Mesothelial cell of epicardium (in vitro differentiated cells): Measurements from ENCODE around the gene LRRC75A. TPM values are rescaled to one million over a fixed set of nuclear protein-coding genes. Genes with fewer than 3 reads are reported as not detected.

Source experiments
- DNase-seq, 2 experiments: peaks; one replicate each; pipeline ENCODE4 v3.0.0; 2021; ENCODE audit warnings: low spot score in 2 of 2; ENCODE audit not compliant: unreplicated experiment in 2 of 2
- H3K27ac Mint-ChIP-seq: 2 replicates; pipeline ENCODE4 v1.8.0; 2021; ENCODE audit warnings: mixed read lengths
- H3K27me3 Mint-ChIP-seq: 2 replicates; pipeline ENCODE4 v1.8.0; 2021; ENCODE audit warnings: low read depth, mixed read lengths
- H3K36me3 Mint-ChIP-seq: 2 replicates; pipeline ENCODE4 v1.8.0; 2021; ENCODE audit warnings: mixed read lengths
- H3K4me1 Mint-ChIP-seq: 2 replicates; pipeline ENCODE4 v1.8.0; 2021; ENCODE audit warnings: mixed read lengths
- H3K4me3 Mint-ChIP-seq: 2 replicates; pipeline ENCODE4 v1.8.0; 2021; ENCODE audit warnings: mild to moderate bottlenecking, moderate library complexity, mixed read lengths
- H3K9me3 Mint-ChIP-seq: 2 replicates; pipeline ENCODE4 v1.8.0; 2021; ENCODE audit warnings: mixed read lengths
- total RNA-seq: library from RNA; stranded (reverse); gene quantifications from 3 replicates; pipeline ENCODE4 v1.2.1, GENCODE V29; 2021
- TF ChIP-seq, protein P1 (sequence below): fragments of 200-600 bp; sonication (generic); IDR thresholded peaks from one replicate; pipeline ENCODE4 v1.5.0; 2021; ENCODE audit warnings: antibody characterized with exemption; ENCODE audit not compliant: unreplicated experiment

LRRC75A gene
- total RNA-seq, 1 donor from 2014 or later = 4.0 TPM

DNA sequence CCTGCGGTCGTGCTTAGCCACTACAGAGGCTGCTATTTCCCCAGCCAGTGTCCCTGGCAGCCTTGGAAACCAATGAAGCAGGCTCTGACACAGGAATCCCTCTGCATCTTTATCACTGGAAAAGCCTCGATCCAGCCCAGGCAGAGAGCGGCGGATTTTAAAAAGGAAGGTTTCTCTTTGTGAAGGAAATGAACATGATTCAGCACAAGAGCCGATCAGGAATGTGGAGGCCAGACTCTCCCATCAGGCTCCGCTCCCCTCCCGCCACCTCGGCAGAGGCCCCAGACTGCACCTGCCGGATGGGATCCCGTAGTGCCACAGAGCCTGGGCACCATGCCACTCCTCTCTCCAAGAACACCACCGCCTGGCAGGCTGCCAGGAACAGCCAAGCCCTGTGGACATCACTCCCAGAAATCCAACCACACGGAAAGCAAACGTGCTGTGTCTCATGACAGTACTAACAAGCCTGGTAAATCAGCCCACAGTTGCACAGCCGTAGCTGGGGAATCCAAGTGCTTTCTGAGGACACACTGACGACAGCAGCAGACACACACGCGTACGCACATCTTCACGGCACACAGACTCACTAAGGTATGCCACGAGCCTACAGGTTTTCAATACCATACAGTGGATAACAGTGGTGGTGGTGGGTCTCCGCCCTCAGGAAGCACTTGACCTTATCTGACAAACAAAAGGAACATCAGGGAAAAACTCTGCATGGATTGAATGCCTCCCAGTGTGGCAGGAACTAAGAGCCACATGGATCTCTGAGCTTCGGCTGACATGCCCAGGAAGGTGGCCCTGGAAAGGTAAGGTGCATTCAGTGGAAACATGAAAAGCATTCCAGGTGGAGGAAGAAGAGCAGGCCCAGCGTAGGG, 5.4 kb downstream of the LRRC75A start:
- Mint-ChIP-seq H3K36me3 (no peaks in the 10 kb centered on the region), H3K9me3 (no peaks in the 10 kb centered on the region), H3K4me3 (peak overlapping the region; percentile 11), H3K27me3 (peaks cover 14% of the 10 kb centered on the region), H3K4me1 (peaks cover 48% of the 10 kb centered on the region), H3K27ac (peak overlapping the region; percentile 89)
- DNase-seq = peak in 1 of 2 experiments; percentile 53
- TF ChIP-seq, protein P1, sequence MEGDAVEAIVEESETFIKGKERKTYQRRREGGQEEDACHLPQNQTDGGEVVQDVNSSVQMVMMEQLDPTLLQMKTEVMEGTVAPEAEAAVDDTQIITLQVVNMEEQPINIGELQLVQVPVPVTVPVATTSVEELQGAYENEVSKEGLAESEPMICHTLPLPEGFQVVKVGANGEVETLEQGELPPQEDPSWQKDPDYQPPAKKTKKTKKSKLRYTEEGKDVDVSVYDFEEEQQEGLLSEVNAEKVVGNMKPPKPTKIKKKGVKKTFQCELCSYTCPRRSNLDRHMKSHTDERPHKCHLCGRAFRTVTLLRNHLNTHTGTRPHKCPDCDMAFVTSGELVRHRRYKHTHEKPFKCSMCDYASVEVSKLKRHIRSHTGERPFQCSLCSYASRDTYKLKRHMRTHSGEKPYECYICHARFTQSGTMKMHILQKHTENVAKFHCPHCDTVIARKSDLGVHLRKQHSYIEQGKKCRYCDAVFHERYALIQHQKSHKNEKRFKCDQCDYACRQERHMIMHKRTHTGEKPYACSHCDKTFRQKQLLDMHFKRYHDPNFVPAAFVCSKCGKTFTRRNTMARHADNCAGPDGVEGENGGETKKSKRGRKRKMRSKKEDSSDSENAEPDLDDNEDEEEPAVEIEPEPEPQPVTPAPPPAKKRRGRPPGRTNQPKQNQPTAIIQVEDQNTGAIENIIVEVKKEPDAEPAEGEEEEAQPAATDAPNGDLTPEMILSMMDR = no peak

DNA sequence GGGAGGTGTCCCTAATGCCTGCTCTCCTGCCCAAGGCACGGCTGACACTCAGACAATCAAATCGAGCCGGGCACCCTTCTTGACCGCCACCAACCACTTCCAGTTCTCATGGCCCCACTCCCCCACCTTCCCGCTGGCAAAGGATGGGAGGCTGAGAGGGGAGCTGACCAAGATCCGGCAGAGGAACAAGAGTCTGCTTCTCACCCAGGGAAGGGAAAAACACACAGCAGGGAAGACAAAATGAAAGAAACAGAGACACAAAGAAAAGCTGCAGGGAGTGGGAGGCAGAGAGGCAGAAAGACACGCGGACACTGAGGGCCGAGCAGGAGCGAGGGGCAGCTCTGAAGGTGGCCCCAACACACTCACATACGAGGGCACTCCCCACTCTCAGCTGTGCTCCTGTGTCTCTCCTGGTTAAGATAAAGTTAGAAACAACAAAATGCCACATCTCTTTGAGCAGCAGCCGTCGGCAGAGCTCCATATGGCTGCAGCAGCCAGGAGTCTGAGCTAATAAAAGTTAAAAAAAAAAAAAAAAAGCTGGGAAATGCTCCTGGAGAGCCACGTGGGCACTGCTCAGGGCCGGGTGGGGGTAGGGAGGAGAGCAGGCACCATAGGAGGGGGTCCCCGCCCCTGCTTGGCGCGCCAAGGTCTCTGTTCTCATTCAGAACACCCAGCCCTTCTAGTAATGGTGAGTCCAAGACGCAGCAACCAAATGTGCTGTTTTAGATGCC, 7.4 kb downstream of the LRRC75A start:
- Mint-ChIP-seq H3K9me3 (no peaks in the 10 kb centered on the region), H3K36me3 (no peaks in the 10 kb centered on the region), H3K4me1 (peaks cover 37% of the 10 kb centered on the region), H3K27me3 (peaks cover 4% of the 10 kb centered on the region), H3K27ac (peak overlapping the region; percentile 63), H3K4me3 (peak overlapping the region; percentile 6)
- DNase-seq = no peak
- TF ChIP-seq, protein P1 = no peak

DNA sequence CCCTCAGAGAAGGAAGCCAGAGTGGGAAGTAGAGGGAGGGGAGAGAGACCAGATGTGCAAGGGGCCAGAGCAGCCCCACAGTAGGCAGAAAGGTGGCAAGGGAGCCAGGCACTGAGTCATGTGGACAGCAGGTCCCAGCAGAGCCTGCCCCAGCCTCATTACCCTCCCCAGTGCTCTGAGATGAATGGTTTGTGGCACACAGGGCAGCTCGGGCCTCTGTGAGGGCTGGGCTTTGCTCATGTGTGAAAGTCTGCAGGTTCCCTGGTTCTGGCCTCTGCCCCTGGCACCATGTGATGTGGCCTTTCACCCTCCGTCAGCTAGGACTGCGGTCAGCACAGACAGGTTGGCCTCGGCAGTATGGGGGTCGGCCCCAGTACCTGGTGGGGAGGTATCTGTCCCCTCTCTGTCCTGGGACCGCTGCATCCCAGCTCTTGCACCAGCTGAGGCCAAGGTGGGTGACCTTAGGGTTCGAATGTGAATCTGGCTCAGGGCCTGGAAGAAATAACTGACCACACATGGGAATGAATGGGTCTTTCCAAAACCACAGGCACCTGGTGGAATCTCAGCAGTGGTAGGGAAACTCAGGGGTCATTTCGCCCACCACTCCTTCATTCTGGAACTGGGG, 8.9 kb downstream of the LRRC75A start:
- no peak overlapping the region for H3K27ac Mint-ChIP-seq
- no peaks in the 10 kb centered on the region for H3K9me3 Mint-ChIP-seq
- no peaks in the 10 kb centered on the region for H3K36me3 Mint-ChIP-seq
- H3K4me3 Mint-ChIP-seq = no peak overlapping the region
- peaks cover 30% of the 10 kb centered on the region for H3K4me1 Mint-ChIP-seq
- TF ChIP-seq, protein P1 = no peak
- no peak for DNase-seq
- no peaks in the 10 kb centered on the region for H3K27me3 Mint-ChIP-seq

DNA sequence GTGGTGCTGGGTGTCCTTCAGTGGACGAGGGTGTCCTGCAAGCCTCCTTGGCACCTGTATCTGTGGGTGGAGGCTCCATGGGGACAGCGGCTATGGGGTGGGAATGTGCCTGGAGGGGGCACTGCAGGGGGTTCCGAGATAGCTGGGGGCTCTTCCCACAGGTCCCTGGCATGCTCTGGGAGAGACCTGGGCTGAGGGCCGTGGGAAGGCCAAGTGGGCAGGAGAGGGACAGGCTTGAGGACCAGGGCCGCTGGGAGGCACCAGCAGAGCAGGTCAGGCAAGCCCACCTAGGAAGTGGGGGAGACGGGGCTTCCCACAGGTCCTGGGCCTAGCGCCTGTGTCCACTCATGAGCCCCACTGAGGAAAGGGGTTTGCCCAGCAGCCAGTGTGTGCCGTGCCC, 9.7 kb downstream of the LRRC75A start:
- Mint-ChIP-seq H3K27me3 (no peaks in the 10 kb centered on the region), H3K36me3 (no peaks in the 10 kb centered on the region), H3K4me1 (peaks cover 29% of the 10 kb centered on the region), H3K9me3 (no peaks in the 10 kb centered on the region), H3K27ac (no peak overlapping the region), H3K4me3 (no peak overlapping the region)
- TF ChIP-seq, protein P1 = no peak
- no peak for DNase-seq

DNA sequence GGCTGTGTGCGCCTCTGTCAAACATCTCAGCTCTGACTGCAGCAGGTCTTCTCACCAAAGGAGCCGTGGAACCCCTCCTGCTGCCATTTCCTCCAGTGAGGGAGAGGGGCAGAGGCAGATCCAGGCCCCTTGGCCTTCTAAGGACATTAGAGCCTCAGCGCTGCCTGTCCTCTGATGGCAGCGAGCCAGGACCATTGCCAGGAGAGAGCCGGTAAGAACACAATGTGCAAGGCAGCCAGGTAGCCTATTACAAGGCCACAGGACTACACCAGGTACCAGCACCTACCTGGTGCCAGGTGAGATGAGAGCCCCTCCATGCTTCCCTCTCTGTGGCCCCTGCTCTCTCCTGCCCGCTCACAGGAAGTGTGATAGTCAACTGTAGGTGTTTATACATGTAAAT, 11.0 kb downstream of the LRRC75A start:
- Mint-ChIP-seq H3K4me3 (no peak overlapping the region), H3K9me3 (no peaks in the 10 kb centered on the region), H3K36me3 (no peaks in the 10 kb centered on the region), H3K4me1 (peaks cover 22% of the 10 kb centered on the region), H3K27ac (no peak overlapping the region), H3K27me3 (no peaks in the 10 kb centered on the region)
- TF ChIP-seq, protein P1 = no peak
- DNase-seq = no peak
